Measurements from ENCODE around the gene ARID5A.

ARID5A gene

GRCh38 chr2:96531872-96532505 is 4.6 kb upstream of the ARID5A start:
- no peak for TF ChIP-seq CTCF (conservative IDR thresholded peaks at IDR 0.05; ENCODE audit: low read depth, low read length)
- DNase-seq (ENCODE audit: low read depth): peak; percentile 99
- H3K4me3 ChIP-seq (ENCODE audit: low read depth, low read length): peak overlapping the region; percentile 50

- no peak for DNase-seq (ENCODE audit: low read depth)
- no peak overlapping the region for H3K4me3 ChIP-seq (ENCODE audit: low read depth, low read length)
- TF ChIP-seq CTCF (conservative IDR thresholded peaks at IDR 0.05; ENCODE audit: low read depth, low read length): no peak
These were observed 3.8 kb upstream of the ARID5A start for GRCh38 chr2:96532641-96533291.

- DNase-seq (ENCODE audit: low read depth): peak; percentile 75
- no peak for TF ChIP-seq CTCF (conservative IDR thresholded peaks at IDR 0.05; ENCODE audit: low read depth, low read length)
- no peak overlapping the region for H3K4me3 ChIP-seq (ENCODE audit: low read depth, low read length)
These were observed 3.1 kb upstream of the ARID5A start for GRCh38 chr2:96533292-96534073.

- TF ChIP-seq CTCF (conservative IDR thresholded peaks at IDR 0.05; ENCODE audit: low read depth, low read length): no peak
- H3K4me3 ChIP-seq (ENCODE audit: low read depth, low read length): no peak overlapping the region
- no peak for DNase-seq (ENCODE audit: low read depth)
These were observed 2.4 kb upstream of the ARID5A start for GRCh38 chr2:96534141-96534540.

GRCh38 chr2:96534701-96535181 is 1.8 kb upstream of the ARID5A start:
- no peak for DNase-seq (ENCODE audit: low read depth)

GRCh38 chr2:96535331-96535730 is 1.2 kb upstream of the ARID5A start:
- no peak overlapping the region for H3K4me3 ChIP-seq (ENCODE audit: low read depth, low read length)
- no peak for TF ChIP-seq CTCF (conservative IDR thresholded peaks at IDR 0.05; ENCODE audit: low read depth, low read length)
- no peak for DNase-seq (ENCODE audit: low read depth)

More at GRCh38 chr2:96534701-96535181, 1.8 kb upstream of the ARID5A start:
- H3K4me3 ChIP-seq (ENCODE audit: low read depth, low read length): no peak overlapping the region
- TF ChIP-seq CTCF (conservative IDR thresholded peaks at IDR 0.05; ENCODE audit: low read depth, low read length): no peak

Data from choroid plexus epithelial cell (primary cell).